ENCODE results near the gene FAM163B. TPM values are rescaled to one million over a fixed set of nuclear protein-coding genes. Genes with fewer than 3 reads are reported as not detected.

Gene FAM163B
- total and polyA plus RNA-seq, 2 of the 8 experiments (the other 6 are each of a cell fraction or from before 2014, with no cell fraction given) = 0.63 to 1.0 TPM

DNA sequence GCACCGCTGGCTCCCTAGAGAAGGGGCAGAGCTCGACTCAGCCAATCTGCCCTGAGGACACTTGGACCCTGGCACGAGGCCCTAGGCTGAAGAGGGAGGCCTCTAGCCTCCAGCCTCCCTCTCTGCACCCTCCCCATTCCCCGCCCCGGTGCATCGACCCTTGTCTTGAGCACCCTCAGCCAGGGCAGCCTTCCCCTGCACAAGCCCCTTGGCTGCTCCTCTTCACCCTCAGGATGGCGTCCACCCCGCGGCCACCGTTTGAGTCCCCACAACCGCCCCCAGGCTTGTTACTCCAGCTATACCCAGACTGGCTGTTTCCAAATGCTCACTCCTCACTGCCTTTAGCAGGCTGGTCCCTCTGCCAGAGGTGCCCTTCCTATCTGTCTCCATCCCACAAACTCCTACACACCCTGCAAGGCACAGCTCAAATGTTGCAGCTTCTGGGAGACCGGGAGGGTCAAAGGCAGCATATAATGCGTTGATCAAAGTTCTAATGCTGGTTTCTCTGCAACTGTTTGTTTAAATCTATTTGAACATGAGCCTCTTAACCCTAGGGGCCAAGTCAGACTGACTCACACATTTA is 6.5 kb upstream of the FAM163B start:
- no peak overlapping the region for H2BK15ac ChIP-seq (ENCODE audit: low read length)
- H2BK20ac ChIP-seq (ENCODE audit: low read length) = no peak overlapping the region
- DNase-seq (ENCODE audit: low read depth in 1 of 2, low spot score in 2 of 2) = no peak
- no peaks in the 10 kb centered on the region for H3K9me3 ChIP-seq (ENCODE audit: insufficient read depth in 2 of 2, low read depth in 1 of 2, low read length in 1 of 2)
- H3K56ac ChIP-seq (replicated peaks; ENCODE audit: insufficient read length, low read depth, low read length) = no peak overlapping the region
- H2BK5ac ChIP-seq (ENCODE audit: low read depth, low read length) = no peak overlapping the region
- FAIRE-seq = no peak
- H4K5ac ChIP-seq (ENCODE audit: insufficient read length, low read depth, low read length) = no peak overlapping the region
- no peak overlapping the region for H2BK120ac ChIP-seq (replicated peaks; ENCODE audit: low read depth, low read length)
- 88% methylated on average over 8 of the region's 13 CpGs; no CpG with 5 or more reads in 1 of the 2 experiments for WGBS, 2 experiments (ENCODE audit: extremely low coverage in 1 of 2, insufficient coverage in 1 of 2, insufficient read length in 1 of 2, insufficient replicate concordance in 2 of 2, low coverage in 1 of 2, low lambda C conversion rate in 2 of 2, missing lambda C conversion rate in 1 of 2)
- H4K20me1 ChIP-seq (replicated peaks in 1 of 2; ENCODE audit: control insufficient read depth in 1 of 2, insufficient read depth in 2 of 2, low read length in 2 of 2) = no peaks in the 10 kb centered on the region
- no peak overlapping the region for H2AFZ ChIP-seq (ENCODE audit: low read length)
- no peak overlapping the region for H4K91ac ChIP-seq (replicated peaks; ENCODE audit: insufficient read length, low read length)
- H3K18ac ChIP-seq (ENCODE audit: extremely low read depth, low read length) = no peak overlapping the region
- no peak overlapping the region for H3K4me3 ChIP-seq (ENCODE audit: extremely low read depth in 1 of 4, insufficient read depth in 2 of 4, low read depth in 3 of 4, low read length in 4 of 4)
- no peak overlapping the region for H3K9ac ChIP-seq (replicated peaks in 1 of 4; ENCODE audit: extremely low read depth in 1 of 4, low read depth in 3 of 4, low read length in 3 of 4)
- no peaks in the 10 kb centered on the region for H3K79me2 ChIP-seq (ENCODE audit: control insufficient read depth in 1 of 2, insufficient read depth in 2 of 2, low read length in 2 of 2)
- CTCF ChIA-PET (ENCODE audit: partially characterized antibody) = interaction anchor here (0.6 to 1.9 kb wide), 5 partner anchors 14 to 100 kb away, joined by 3 to 6 read pairs (median 3); no protein-coding TSS in a partner anchor
- H3K14ac ChIP-seq (ENCODE audit: insufficient read length) = no peak overlapping the region
- H3K23ac ChIP-seq (ENCODE audit: insufficient read length) = no peak overlapping the region
- H3K27ac ChIP-seq (ENCODE audit: low read depth, low read length) = no peak overlapping the region
- POLR2A ChIA-PET (ENCODE audit: partially characterized antibody) = interaction anchor here (1.0 to 1.2 kb wide), 2 partner anchors 17 to 273 kb away, joined by 3 read pairs; no protein-coding TSS in a partner anchor
- H3K27me3 ChIP-seq (replicated peaks in 1 of 4; ENCODE audit: control insufficient read depth in 3 of 4, extremely low read depth in 1 of 4, insufficient read depth in 3 of 4, low read length in 3 of 4) = peaks cover 0 to 6% (median 1%) of the 10 kb centered on the region in 4 experiments; a peak in 4 of 7 replicates
- H3K4me1 ChIP-seq (replicated peaks in 1 of 4; ENCODE audit: control insufficient read depth in 3 of 4, insufficient read depth in 4 of 4, low read length in 3 of 4) = no peaks in the 10 kb centered on the region
- no peak overlapping the region for H3K4ac ChIP-seq (replicated peaks; ENCODE audit: insufficient read length, low read depth, low read length)
- H3K23me2 ChIP-seq (ENCODE audit: low read depth, low read length) = no peaks in the 10 kb centered on the region
- H4K8ac ChIP-seq (ENCODE audit: extremely low read depth, insufficient read depth, low read length) = no peak overlapping the region
- H2AK5ac ChIP-seq (ENCODE audit: low read depth, low read length) = no peak overlapping the region
- no peak overlapping the region for H2BK12ac ChIP-seq (ENCODE audit: low read depth, low read length)
- H3K36me3 ChIP-seq (ENCODE audit: control insufficient read depth in 2 of 4, insufficient read depth in 4 of 4, low read length in 3 of 4) = no peaks in the 10 kb centered on the region
- H3K79me1 ChIP-seq (ENCODE audit: low read depth, low read length) = no peaks in the 10 kb centered on the region
- H3K4me2 ChIP-seq (ENCODE audit: insufficient read depth in 1 of 2, low read depth in 2 of 2, low read length in 2 of 2) = no peak overlapping the region
- TF ChIP-seq GABPA (IDR thresholded peaks at IDR 0.05; ENCODE audit: borderline replicate concordance, insufficient read depth, low read length) (no peak), POLR2AphosphoS5 (IDR thresholded peaks at IDR 0.05; ENCODE audit: low read depth, low read length) (no peak), ZNF274 (IDR thresholded peaks at IDR 0.05; ENCODE audit: borderline replicate concordance, extremely low read depth, low read length) (no peak), SUZ12 (IDR thresholded peaks at IDR 0.05; ENCODE audit: low read length) (no peak), RNF2 (IDR thresholded peaks at IDR 0.05; ENCODE audit: borderline replicate concordance, low read depth, low read length, missing control alignments, poor library complexity, severe bottlenecking) (no peak)

All from H1 (cell line).